Islet of Langerhans (tissue), 1 donor: ENCODE data around the gene HAUS8.

Source experiments
- FAIRE-seq: peaks from one replicate; lab custom pipeline; 2011; peaks lifted over from hg19 to GRCh38; lab: Jason Lieb, UNC

The HAUS8 gene

DNA sequence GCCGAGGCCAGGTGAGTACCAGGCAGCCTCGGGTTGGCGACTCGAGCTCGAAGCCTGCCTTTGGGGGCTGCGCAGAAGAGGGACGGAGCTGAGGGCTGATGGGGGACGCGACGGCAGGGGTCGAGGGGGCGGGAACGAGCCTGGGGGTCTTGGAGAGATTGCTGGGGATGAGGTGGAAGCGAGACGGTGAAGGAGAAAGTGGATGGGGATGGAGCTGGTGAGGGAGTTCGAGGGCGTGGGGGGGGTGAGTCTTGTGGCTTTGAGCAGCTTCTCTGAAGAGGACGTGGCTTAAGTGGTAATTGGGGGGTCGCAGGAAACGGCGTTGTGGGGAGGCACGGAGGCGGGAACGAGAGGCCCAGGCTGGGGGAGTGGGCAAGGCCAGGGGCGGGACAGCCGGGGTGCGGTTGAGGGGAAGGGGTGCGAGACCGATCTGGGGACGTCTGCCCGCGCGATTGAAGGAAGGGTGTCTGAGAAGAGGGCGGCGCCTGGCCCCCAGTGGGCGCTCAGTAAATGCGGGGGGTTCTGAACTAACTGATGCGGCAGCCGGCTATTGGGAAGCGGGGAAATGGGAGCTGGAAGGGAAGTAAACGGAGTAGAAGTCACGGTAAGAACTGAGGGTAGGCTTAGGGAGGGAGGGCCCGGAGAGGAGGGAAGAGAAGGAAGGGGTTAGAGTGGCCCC is 751 bp upstream of the HAUS8 start:
- no peak for FAIRE-seq

DNA sequence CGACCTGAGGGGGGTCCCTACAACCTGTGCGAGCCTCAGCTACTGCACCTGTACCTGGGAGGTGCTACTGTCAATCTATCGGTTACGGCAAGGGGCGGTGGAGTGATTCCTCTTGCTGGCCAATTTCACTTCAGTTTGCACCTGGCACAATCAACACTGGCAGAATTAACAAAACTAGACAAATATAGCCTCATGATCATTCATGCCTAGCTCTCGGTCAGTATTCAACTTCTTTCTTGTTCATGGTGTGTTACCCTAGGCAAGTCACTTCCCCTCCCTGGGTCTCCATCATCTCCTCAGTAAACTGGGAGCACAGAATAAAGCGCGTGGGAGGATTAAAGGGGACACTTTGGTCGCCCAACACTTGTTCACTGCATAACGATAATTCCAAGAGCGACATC is 618 bp downstream of the HAUS8 start:
- no peak for FAIRE-seq

DNA sequence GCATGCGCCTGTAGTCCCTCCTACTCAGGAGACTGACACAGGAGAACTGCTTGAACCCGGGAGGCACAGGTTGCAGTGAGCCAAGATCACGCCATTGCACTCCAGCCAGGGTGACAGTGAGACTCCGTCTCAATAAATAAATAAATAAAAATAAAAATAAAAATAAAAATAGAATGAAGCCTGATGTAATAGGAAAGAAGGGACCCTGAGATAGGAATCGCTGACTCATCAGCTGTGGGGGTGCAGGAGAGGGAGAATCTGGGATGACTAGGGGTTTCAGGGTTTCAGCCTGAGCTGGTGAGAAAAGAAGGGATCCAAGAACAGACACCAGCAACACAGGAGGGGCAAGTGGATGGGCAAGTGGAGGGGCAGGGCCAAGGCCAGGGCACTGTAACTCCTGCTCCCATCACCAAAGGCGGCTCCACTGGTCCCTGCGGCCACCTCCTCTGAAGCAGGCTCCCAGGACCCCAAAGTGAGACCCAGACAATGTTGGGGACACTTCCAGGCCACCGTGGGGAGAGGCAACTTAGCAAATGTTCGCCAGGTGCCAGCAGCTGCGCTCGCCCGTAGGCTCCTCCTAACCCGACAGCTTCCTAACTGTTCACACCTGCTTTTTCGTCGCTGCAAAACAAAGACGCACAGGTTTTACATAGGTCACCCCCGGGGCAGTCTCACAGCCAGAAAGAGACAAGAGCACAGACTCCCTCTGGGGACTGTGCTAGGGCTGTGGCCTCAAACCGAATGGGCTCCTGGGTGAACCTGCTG is 1.2 kb downstream of the HAUS8 start:
- FAIRE-seq, result no peak

DNA sequence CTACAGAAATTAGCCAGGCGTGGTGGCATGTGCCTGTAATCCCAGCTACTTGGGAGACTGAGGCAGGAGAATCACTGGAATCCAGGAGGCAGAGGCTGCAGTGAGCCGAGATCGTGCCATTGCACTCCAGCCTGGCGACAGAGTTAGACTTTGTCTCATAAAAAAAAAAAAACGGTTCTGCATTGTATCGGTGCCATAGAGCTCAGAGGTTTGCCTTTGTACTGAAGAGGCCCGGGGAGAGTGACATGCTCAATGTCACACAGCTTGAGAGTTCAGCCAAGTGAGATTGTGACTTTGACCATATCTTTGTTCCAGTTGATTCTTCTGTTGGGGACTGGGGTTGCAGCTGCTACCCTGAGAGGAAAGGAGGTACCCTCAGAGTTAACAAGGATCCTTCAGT is 4.3 kb downstream of the HAUS8 start:
- no peak for FAIRE-seq

DNA sequence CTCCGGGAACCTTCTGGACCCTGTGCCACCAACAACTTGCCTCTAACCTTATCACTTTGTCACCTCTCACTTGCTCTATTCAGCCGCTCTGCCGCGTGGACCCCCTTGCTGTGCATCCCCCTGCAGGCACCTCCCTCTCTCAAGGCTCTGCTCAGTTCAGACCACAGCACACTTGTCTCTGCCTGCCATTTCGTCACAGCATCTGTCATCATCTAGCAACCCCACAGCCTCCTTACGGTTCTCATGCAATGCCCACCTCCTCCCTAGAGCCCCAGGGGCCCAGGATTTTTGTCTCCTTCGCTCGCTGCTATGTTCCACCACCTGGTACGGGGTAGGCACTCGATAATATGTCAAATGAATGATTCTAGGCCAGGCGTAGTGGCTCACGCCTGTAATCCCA is 4.8 kb downstream of the HAUS8 start:
- FAIRE-seq, result no peak

DNA sequence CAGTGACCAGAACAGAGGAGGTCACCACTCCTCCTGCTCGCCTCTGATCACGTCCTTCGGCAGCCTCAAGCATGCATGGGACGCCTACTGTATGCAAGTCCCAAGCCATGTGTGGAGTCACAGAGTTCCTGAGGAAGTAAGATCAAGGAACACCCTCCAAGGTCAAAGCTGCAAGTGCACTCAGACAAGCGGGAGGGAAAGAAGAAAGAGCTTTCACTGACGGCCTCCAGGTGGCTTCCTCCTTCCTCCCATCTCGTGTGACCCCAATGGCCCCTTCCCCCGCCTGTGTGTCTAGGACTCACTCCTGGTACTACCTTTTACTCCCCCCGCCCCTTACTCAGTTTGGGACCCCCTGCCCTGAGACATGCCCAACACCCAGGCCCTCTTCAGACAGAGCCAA is 6.1 kb downstream of the HAUS8 start:
- FAIRE-seq, result no peak

DNA sequence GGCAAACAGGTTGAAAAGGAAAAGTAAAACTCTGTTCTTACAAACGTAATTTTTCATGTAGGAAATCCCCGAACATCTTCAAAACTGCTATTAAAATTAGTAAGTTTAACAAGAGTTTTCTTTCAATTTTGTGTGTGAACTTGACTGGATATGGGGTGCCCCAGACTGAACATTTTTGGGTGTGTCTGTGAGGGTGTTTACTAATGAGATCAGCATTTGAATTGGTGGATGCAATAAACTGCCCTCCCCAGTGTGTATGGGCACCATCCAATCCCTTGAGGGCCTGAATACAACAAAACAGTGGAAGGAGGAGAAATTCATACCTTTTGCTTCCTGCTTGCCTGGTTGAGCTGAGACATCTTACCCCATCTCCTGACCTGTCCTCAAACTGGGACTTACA is 11.8 kb downstream of the HAUS8 start:
- no peak for FAIRE-seq

DNA sequence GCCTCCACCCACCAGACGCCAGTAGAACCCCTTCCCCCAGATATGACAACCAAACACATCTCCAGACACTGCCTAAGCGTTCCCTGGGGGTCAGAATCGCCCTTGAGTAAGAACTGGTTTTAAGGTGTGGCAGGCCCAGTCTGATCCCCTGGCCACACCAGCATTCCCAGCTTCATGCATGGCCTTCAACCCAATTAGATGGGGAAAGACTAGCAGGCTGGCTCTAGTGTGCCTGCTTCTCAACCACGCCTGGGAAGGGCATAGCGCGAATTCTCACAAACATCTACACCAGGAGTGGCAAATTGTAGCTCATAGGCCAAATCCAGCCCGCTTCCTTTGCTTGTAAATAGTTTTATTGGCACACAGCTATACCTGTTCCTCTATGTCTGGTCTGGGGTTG is 13.6 kb downstream of the HAUS8 start:
- FAIRE-seq, result no peak

DNA sequence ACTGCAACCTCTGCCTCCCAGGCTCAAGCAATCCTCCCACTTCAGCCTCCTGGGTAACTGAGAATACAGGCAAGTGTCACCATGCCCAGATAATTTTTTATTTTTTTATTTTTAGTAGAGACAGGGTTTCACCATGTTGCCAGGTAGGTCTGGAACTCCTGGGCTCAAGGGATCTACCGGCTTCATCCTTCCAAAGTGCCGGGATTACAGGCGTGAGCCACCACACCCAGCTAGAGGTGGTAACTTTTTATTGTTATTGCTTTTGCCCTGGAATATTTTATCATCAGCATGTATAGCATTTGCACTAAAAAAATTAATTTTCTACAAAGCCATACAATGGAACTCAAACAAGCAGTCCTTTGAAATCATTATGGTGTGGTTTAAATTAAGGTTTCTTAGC is 14.0 kb downstream of the HAUS8 start:
- no peak for FAIRE-seq

DNA sequence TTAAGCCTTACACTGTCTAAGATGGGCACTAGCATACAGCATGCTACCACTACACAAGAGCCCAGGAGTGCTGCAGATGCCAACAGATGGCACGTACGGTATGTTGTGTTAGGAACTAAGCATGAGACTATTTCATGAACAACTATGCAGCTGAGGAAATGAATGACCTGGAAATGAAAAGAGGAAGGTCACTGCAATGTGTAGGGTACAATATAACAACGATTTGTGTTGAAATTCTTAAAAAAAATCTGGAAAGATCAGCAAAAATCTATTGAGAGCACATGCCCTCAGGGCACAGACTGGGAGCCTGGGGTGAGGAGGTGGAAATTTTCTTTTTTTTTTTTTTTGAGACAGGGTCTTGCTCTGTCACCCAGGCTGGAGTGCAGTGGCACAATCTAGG is 14.4 kb downstream of the HAUS8 start:
- no peak for FAIRE-seq

DNA sequence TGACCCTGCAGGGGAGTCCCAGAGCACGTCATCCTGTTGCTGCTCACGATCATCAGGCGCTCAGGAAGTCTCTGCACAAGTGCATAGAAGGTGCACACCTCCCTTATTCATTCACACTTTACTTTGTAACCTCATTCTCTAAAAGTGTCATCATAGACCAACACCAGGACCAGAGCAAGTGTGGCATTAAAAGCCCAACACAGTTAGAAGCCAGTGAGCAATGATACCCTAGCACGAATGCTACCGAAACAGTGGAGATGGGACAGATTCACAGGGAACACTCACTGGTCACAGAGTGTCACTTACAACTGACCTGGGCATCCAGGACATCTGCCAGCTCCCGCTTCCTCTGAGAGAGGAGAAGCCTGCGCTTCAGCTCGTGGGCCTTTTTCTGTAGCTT is 17.0 kb downstream of the HAUS8 start:
- FAIRE-seq, result no peak

DNA sequence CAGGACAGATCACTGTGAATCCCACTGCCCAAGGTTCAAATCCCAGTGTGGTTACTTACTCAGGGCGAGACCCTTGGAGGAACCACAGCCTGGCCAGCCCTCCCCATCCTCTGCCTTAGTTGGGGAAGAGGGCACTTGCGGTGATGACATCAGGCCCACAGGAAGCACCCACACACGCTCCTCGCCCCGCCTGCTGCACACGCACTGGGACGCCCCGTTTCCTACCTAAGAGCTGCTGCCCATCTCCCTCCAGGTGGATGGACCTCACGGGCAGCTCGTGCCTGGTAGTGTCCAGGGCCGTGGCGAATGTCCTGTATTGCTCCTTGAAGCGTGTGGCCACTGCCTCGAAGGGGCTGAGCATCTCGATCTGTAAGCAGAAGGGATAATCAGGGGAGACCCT is 19.6 kb downstream of the HAUS8 start:
- no peak for FAIRE-seq

DNA sequence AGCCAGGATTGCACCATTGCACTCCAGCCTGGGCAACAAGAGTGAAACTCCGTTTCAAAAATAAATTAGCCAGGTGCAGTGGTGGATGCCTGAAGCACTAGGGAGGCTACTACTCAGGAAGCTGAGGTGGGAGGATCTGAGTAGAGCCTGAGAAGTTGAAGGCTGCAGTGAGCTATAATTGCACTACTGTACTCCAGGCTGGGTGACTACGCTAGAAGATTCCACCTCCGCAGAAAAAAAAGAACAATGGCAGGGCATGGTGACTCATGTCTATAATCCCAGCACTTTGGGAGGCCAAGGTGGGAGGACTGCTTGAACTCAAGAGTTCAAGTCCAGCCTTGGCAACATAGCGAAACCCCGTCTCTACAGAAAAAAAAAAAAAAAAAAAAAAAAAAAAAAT is 20.5 kb downstream of the HAUS8 start:
- FAIRE-seq, result no peak

DNA sequence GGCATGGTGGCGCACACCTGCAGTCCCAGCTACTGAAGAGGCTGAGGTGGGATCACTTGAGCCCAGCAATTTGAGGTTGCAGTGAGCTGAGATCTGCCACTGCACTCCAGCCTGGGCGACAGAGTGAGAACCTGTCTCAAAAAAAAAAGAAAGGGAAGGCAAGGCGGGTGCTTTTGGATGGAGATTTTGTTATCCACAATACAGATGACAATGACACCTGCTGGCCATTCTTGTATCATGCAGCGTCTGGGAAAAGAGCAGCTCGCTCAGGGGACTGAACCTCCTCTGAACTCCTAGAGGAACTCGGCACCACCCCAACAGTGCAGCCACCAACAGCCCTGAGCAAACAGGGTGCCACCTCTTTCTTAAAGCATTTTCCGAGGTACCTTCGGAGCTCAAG is 22.8 kb downstream of the HAUS8 start:
- FAIRE-seq, result no peak

DNA sequence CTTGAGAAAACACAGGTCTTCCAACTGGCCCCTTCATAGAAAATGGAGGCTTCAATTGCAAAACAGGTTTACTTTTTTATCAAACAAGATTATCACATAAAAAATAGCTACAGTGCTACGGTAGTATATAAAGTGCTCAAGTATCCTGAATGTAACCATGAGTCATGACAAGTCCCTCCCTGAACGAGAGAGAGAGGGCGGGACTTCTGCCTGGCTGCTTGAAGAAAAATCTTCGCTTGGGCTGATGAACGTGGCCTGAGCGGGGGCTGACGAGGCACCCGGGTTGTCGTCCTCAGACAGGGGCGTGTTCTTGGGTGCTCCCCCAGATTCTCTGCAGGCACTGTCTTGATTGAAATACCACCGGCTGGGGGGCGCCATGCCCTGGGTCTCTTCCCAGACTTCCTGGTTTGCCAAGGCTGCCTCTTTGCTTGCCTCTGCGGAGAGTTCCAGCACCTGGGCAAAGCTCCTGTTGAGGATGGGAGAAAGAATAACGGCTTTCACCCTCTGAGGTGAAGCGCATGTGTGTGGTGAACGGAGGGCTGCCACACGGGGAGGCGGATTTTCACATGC is 25.5 kb downstream of the HAUS8 start:
- FAIRE-seq, result no peak

DNA sequence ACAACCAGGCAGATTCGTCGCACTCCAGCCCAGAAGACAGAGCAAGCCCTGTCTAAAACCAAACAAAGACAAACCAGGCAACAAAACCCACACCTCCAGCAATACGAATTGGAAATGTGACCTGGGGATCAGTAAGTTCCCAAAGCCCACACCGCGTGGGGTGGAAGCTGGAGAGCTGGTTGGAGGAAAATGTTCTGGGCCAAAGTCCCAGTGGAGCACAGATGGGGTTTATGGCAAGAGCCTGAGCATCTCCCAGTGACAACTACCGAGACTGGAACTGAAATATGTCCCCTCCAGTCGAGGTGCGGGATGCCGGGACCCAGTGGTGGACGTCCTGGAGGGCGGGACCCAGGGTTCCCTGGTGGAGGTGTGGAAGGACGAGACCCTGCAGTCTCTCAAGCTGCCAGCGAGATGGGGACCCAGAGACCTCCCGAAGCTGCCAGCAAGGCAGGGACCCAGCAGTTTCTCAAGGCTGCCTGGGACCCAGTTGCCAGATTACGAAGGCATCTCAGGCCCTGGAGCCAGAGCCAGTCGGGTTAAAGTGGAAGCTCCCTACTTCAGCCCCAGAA is 26.3 kb downstream of the HAUS8 start:
- FAIRE-seq, result no peak

DNA sequence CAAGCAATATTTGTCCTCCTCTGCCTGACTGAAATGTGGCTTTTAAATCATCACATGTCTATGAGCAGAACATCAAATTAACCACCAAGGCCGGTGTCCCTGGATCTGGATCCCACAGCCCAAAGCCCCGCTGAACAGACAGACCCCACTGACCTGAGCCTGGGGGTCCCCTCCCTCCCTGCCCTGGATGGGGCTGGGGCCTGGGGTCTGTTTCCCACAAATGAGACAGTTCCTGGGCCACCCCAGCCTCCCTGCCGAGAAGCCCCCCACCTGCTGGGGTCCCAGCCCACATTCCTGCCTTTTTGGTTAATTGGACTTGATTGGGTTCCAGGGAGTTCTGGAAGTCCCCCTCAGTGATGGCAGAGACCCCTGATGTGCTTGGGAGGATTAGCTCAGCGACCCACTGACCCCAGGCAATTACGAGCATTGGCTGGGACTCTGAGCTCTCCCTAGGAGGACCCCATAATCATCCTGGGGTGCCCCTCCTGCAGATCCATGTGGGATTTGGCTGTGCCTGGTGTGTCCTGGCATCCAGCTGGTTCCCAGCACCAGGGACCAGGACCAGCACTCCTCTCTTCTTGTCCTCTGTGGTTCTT is 29.2 kb downstream of the HAUS8 start:
- FAIRE-seq, result no peak

DNA sequence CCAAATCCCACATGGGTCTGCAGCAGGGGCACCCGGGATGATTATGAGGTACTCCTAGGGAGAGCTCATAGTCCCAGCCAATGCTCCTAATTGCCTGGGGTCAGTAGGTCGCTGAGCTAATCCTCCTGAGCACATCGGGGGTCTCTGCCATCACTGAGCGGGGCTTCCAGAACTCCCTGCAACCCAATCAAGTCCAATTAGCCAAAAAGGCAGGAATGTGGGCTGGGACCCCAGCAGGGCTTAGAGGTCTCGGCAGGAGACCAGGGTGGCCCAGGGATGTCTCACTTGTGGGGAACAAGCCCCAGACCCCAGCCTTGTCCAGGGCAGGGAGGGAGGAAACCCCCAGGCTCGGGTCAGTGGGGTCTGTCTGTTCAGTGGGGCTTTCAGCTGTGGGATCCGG is 31.5 kb downstream of the HAUS8 start:
- FAIRE-seq, result no peak

DNA sequence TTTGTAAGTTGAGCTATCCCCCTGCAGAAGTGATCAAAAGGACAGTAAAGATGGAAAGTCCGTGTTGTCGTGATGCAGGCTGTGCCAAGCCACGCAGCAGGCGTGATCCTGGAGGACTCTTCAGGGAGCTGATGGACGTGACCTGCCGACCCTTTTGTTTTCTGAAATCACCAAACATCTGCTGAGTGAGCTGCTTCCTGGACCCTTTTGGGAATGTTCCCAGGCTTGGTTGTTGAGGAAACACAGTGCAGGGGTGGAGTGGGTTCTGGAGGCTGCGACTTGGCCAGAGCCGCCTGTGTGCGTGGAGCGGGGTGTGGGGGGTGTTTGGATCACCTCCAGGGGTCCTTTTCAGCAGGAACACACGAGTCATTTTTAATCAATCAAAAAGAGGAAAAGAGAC is 33.3 kb downstream of the HAUS8 start:
- FAIRE-seq, result no peak

DNA sequence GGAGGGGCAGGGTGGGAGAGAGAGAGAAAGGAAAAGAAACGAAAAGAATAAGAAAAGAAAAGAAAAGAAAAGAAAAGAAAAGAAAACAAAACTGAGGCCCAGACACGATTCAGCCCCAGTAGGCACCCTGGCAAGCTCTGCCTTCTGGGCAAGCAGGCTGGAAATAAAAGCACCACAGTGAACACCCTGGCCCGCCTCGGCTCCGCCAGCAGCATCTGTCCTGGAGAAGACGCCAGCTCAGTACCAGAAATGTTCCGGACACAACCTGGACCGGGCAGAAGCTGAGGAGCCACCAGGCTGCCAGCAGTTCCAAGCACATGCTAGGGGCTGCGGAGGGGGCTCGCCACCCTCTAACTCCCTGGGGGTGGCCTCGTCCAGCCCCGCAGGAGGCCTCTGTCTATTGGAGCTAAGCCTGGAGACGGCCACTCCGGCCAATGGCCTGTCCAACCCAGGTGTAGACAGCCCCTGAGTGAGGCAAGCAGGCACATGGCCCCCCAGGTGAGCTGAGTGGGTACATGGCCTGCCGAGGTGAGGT is 37.2 kb downstream of the HAUS8 start:
- no peak for FAIRE-seq

DNA sequence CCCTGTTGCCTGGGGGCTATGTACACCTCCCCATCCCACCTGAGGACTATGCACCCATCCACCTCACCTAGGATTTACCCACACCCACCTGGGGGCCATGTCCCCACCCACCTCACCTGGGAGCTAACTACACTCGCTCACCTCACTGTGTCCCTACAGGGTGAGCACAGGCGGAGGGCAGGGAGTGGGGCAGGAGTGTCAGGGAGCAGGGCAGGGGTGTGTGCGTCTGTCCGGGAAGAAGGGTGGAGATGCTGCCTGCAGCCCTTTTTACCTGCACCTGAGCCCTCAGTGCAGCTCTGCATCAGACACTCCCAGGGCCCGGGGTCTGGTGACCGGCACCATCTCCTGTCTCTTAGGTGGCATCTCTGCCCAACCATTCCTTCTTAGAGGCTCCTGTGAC is 38.1 kb downstream of the HAUS8 start:
- FAIRE-seq, result no peak

DNA sequence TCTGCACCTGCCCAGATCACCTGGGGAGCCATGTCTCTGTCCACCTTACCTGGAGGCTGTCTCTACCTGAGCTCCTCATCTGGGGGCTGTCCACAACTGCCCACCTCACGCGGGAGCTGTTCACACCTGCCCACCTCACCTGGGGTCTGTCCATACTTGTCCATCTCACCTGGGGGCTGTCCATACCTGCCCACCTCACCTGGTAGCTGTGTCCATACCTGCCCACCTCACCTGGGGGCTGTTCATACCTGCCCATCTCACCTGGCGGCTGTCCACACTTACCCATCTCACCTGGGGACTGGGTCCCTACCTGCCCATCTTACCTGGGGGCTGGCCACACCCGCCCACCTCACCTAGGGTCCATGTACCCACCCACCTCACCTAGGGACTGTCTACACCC is 38.6 kb downstream of the HAUS8 start:
- FAIRE-seq, result no peak

DNA sequence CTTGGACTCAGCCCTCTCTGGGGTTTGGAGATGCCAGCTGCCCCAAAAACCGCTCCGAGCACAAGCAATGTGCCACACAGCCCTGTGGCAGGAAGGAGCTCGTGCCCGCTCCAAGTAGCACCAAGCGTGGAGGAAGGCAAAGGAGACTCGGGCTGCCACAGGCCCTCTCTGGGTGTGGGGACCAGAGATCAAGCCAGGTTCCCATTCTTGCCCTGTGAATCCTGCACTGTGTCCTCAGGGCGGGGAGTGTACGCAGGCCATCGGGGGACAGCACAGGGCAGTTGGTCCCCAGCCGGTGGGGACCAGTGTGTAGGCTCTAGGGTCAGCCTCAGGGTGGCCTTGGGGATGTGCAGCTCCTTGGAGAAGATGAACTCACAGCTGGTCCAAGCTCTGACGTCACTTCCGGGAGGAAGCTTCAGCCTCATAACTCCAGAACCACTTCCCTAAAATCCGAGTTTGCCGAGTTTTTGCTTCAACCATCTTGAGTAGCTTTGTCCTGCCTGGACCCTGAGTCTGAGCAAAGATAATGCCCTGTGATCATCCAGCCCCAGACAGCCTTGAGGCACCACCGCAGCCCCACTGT is 39.3 kb downstream of the HAUS8 start:
- FAIRE-seq, result no peak
